Right cardiac atrium (tissue), 5 donors: ENCODE results near the gene FGFR2. TPM values are rescaled to one million over a fixed set of nuclear protein-coding genes. Genes with fewer than 3 reads are reported as not detected.

Source experiments
- ATAC-seq, 2 donors: fragments of 200-7000 bp; cut with Tn5 transposase; one replicate each; pipeline versions ENCODE4 v1.8.0 to v1.9.1; 2020; ENCODE audit warnings: moderate library complexity in 2 of 2, mild to moderate bottlenecking in 1 of 2
- DNase-seq, 3 donors: peaks; one replicate each; pipeline ENCODE4 v3.0.0-alpha.2; 2020
- H3K27ac ChIP-seq: one replicate; pipeline ENCODE4 v1.5.1; 2013; ENCODE audit warnings: mild to moderate bottlenecking, low read length, control low read depth, moderate library complexity
- H3K27me3 ChIP-seq: one replicate; pipeline ENCODE4 v1.6.1; 2013; ENCODE audit not compliant: control insufficient read depth, insufficient read depth
- H3K4me1 ChIP-seq: one replicate; pipeline ENCODE4 v1.6.1; 2013; ENCODE audit warnings: low read length; ENCODE audit not compliant: control insufficient read depth, insufficient read depth
- H3K4me3 ChIP-seq: one replicate; pipeline ENCODE4 v1.5.1; 2013; ENCODE audit warnings: low read length, control low read depth
- H3K9me3 ChIP-seq: one replicate; pipeline ENCODE4 v1.6.1; 2013; ENCODE audit warnings: low read length; ENCODE audit not compliant: control insufficient read depth
- WGBS: extraction: QIAGEN DNeasy Blood & Tissue Kit; methylation state at CpG from one replicate; pipeline ENCODE4 v1.1.7; 2013; 5-methylcytosine and 5-hydroxymethylcytosine counted together
- intact Hi-C, 4 donors: fragments of 100-400 bp; cut with DNase I; formaldehyde crosslinking; loops; one replicate each; pipeline versions ENCODE4 v1.11.0 to v1.14.0; 2022 to 2023
- polyA plus RNA-seq: library from polyadenylated mRNA; stranded (reverse); fragments of 200-250 nt; gene quantifications from one replicate; pipeline ENCODE4 v1.2.3, GENCODE V29; 2013
- total RNA-seq, 4 donors: library from RNA; stranded (reverse); fragmentation: NEBNext Ultra II Directional; extraction: Animal tissue kit (Norgen Biotek cat#: 25700); gene quantifications; one replicate each; pipeline ENCODE4 v1.2.1, GENCODE V29; 2021
- donor health status: healthy with polysubstance abuse.
- donor health status: DM: no; HTN: yes; CAD: no.
- donor health status: DM: no; HTN: no; CAD: no.
- donor health status: DM: no; HTN: yes; CAD: no; lungs with severe emphysema.
- donor health status: DM: yes; HTN: yes; CAD: no.

The FGFR2 gene
- total and polyA plus RNA-seq, 5 donors: 4.0 to 20.4 (median 5.8) TPM

DNA sequence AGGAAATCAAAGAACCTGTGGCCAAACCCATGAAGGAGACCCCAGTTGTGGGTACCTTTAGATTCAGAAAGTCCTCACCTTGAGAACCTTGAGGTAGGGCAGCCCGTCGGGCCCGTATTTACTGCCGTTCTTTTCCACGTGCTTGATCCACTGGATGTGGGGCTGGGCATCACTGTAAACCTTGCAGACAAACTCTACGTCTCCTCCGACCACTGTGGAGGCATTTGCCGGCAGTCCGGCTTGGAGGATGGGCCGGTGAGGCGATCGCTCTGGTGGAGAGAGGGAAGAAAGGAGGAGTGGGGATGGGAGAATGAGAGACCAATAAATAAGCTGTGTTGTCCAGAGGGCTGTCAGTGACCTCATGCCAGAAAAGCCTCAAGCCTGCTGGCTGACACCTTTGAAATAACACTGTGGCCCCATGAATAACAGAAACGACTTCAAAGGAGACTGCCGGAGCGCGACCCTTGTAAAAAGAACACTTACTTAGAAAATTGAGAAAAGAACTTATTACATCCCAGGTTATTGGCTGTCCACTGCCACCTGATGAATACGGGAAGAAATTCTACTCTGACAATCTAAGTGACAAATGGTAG, 78.2 kb downstream of the FGFR2 start:
- DNase-seq (no peak), ATAC-seq (no peak)
- whole genome bisulfite sequencing: 80% methylated on average over 17 of the region's 17 CpGs
- Histone ChIP-seq H3K27ac (no peak overlapping the region), H3K27me3 (no peaks in the 10 kb centered on the region), H3K4me1 (no peaks in the 10 kb centered on the region), H3K9me3 (no peaks in the 10 kb centered on the region), H3K4me3 (no peak overlapping the region)
- intact Hi-C loops: no loop called here

DNA sequence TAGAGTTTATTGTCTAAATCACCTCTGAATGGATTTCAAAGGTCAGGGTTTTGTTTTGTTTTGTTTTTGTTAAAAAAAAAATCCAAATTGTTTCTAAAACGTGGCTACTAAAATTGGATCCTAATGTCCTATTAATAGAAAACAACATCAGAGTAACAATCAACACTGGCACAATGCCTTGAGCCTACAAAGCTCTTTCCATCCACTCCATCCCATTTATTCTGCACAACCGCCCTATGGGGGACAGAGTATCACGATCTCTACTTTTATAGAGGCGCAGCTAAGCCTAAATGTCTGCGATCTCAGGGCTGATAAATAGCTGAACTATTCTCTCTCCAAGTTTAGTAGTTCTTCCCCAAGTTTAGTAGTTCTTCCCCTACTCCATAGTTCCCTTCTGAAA, 78.8 kb downstream of the FGFR2 start:
- Histone ChIP-seq H3K4me1 (no peaks in the 10 kb centered on the region), H3K27me3 (no peaks in the 10 kb centered on the region), H3K9me3 (no peaks in the 10 kb centered on the region), H3K27ac (no peak overlapping the region), H3K4me3 (no peak overlapping the region)
- DNase-seq: no peak
- intact Hi-C loops: no loop called here
- WGBS: 60% methylated on average over 5 of the region's 5 CpGs
- no peak for ATAC-seq

DNA sequence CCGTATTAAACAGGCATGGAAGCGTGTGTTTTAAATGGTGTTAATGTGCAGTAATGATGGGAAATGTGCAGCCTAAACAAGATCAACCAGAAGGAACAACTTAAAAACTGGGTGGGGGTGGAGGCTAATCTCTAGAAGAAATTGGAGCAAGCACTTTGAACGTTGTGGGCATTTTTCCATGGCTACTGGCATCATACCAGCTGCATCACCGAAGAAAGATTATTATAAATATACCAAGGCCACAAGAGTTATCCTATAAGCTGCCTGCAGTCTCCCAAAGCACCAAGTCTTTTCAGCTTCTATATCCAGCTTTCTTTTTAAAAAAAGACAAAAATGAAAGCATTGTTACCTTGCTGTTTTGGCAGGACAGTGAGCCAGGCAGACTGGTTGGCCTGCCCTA, 79.9 kb downstream of the FGFR2 start:
- 56% methylated on average over 4 of the region's 4 CpGs for WGBS
- intact Hi-C loops: no loop called here
- H3K9me3 ChIP-seq: no peaks in the 10 kb centered on the region
- no peak overlapping the region for H3K27ac ChIP-seq
- DNase-seq (no peak), ATAC-seq (no peak)
- no peak overlapping the region for H3K4me3 ChIP-seq
- H3K4me1 ChIP-seq: no peaks in the 10 kb centered on the region
- no peaks in the 10 kb centered on the region for H3K27me3 ChIP-seq

DNA sequence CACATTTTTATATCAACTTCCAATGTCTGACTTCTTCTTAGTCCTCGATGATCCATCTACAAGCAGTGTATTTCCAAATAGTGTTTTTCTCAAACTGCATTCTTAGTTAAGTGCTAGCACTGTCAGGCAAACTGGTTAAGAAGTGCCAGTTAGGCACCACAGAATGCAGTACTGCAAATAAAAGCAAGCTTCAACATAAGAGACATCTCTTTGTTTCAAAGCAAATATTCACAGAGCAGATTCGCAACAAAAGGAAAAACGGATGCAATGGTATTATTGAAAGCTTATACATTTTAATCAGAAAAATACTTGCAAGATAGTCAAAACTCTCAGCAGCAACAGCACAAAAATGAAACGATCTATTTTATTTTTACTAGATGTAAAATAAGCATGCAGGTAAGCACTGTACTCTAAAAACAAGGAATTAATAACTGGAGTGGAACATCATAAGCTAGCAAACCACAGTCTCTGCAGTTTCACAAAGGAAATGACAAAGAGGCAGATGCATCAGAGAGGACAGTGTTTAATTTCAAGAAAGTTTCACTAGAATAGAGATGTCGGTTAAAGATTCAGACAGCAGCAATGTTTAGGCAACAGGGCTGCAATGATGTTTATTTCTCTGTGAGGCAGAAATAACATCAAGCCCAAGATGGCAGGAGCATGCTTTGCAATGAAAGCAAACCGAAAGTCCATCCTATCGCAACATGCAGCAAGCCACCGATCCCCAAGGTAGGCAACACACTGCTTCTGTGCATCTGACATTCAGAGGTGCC, 82.0 kb downstream of the FGFR2 start:
- DNase-seq: no peak
- 83% methylated on average over 8 of the region's 8 CpGs for WGBS
- Histone ChIP-seq H3K27ac (no peak overlapping the region), H3K27me3 (no peaks in the 10 kb centered on the region), H3K4me3 (no peak overlapping the region), H3K9me3 (no peaks in the 10 kb centered on the region), H3K4me1 (no peaks in the 10 kb centered on the region)
- intact Hi-C loops: no loop called here
- ATAC-seq: no peak

DNA sequence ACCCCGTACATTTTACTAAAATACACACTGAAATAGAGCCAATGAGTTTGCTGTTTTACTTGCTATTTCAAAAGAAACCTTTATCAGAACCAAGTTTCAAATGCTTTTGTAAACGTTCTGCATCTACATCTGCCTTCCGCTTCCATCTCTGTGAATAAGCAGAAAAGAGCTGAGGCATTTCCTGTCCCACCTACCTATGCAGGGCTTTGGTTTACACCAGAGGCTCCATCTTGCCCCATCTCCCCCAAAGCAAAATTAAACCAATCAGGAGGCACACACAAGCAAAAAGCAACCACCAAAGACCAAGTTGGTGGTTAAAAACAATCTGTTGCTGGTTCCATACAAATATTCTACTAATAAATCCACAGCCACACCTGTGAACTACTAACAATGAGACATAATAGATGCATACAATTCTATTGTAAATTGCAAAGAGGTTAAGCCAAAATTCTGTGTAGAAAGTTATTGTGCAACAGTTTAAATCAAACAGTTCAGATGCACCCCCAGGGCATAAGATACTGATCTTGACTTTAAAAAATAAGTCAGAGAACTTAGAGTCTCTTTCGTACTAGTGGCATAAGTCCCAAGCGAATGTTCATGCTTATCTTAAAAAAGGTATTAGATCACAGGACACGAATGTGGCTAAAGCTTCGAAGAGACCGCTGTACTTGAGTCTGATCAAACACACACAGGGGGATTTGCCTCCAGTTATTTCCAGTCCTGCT, 83.9 kb downstream of the FGFR2 start:
- intact Hi-C loops: no loop called here
- ATAC-seq (no peak), DNase-seq (no peak)
- H3K4me1 ChIP-seq: no peaks in the 10 kb centered on the region
- H3K9me3 ChIP-seq: no peaks in the 10 kb centered on the region
- H3K27ac ChIP-seq: no peak overlapping the region
- H3K4me3 ChIP-seq: no peak overlapping the region
- H3K27me3 ChIP-seq: no peaks in the 10 kb centered on the region
- WGBS: 74% methylated on average over 8 of the region's 8 CpGs

DNA sequence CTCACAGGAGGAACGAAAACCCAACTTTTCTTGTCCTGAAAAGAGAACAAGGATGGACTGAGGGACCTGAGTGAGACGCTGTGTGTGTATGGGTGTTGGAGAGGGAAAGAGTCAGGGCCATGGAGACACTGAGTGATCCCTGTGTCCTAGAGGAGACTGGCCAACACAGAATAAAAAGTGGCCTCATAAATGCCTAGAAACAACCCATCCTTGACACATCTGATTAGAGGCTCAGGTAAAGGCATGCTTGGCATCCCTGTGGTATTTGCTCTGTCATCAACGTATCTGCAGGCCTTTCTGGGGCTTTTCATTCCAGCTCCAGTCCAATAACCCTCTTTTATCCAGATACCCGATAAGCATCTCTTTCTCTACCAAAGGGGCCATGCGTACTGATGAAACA, 86.3 kb downstream of the FGFR2 start:
- no peak overlapping the region for H3K27ac ChIP-seq
- H3K4me3 ChIP-seq: no peak overlapping the region
- ATAC-seq (no peak), DNase-seq (no peak)
- H3K27me3 ChIP-seq: no peaks in the 10 kb centered on the region
- no peaks in the 10 kb centered on the region for H3K9me3 ChIP-seq
- intact Hi-C loops: no loop called here
- 86% methylated on average over 5 of the region's 5 CpGs for whole genome bisulfite sequencing
- no peaks in the 10 kb centered on the region for H3K4me1 ChIP-seq

DNA sequence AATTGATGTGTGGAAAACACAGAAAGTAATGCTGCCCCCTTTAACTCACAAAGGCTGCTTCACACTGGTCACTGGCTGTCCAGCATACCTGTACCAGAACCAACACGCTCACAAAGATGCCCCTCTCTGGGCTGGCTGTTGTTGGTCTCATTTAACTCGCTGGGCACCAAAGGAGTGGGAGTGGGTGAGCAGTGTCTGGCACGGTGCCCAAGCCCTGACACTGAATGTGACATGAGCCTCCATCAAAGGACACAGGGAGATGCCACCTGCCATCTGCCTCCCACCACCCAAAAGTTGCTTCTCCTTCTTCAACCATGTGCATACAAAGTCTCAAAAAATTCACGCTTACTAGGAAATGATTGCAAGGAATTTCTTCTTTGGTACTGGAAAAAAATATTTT, 86.8 kb downstream of the FGFR2 start:
- no peak overlapping the region for H3K4me3 ChIP-seq
- ATAC-seq (no peak), DNase-seq (no peak)
- intact Hi-C loops: no loop called here
- 87% methylated on average over 4 of the region's 4 CpGs for WGBS
- no peak overlapping the region for H3K27ac ChIP-seq
- H3K4me1 ChIP-seq: no peaks in the 10 kb centered on the region
- no peaks in the 10 kb centered on the region for H3K9me3 ChIP-seq
- no peaks in the 10 kb centered on the region for H3K27me3 ChIP-seq

DNA sequence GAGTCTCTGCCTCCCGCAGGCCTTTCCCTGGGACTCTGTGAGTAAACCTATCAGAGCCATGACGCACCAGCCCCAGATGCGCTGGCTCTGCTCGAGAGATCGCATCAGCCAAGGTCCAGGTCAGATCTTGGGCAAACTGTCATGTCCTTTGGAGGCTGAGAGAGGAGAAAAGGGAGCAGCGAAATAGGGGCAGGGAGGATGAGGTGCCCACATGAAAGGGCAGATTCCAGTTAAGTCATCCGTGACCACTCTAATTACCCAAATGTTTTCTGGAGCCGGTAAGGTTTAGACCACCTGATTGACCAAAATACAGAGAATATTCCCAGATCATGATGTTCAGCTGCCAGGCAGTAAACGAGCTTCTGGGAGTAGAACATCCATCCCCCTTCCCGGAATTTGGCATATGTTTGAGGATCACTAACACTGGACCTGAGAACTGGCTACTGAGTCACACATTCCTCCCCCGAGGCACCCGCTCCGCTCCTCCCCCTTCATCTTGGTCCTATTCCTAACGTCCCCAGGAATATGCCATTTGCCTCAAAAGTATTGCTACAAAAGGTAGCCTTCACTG, 88.0 kb downstream of the FGFR2 start:
- H3K4me1 ChIP-seq: no peaks in the 10 kb centered on the region
- DNase-seq (no peak), ATAC-seq (no peak)
- WGBS: 88% methylated on average over 14 of the region's 14 CpGs
- no peak overlapping the region for H3K27ac ChIP-seq
- no peak overlapping the region for H3K4me3 ChIP-seq
- intact Hi-C loops: no loop called here
- no peaks in the 10 kb centered on the region for H3K9me3 ChIP-seq
- no peaks in the 10 kb centered on the region for H3K27me3 ChIP-seq

DNA sequence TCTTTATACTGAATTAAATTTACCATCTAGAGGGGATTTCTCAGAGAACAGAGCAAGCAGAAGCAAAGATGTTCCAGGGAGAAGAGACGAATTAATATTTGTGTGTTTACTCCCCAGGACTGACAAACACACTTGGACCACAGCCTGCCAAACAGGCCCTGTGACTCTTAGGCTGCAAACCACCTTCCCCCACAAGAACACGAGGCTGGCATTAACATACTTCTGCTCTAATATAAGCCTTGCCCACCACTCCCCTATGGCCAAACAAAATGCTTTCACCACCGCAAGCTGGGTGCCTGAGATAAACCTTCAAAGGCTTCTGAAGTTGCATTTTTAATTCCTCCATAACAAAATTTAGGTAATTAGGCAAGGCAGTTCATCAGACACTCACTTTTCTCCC, 88.4 kb downstream of the FGFR2 start:
- H3K27ac ChIP-seq: no peak overlapping the region
- DNase-seq (no peak), ATAC-seq (no peak)
- no peak overlapping the region for H3K4me3 ChIP-seq
- WGBS: 86% methylated on average over 3 of the region's 3 CpGs
- no peaks in the 10 kb centered on the region for H3K27me3 ChIP-seq
- no peaks in the 10 kb centered on the region for H3K4me1 ChIP-seq
- no peaks in the 10 kb centered on the region for H3K9me3 ChIP-seq
- intact Hi-C loops: no loop called here

DNA sequence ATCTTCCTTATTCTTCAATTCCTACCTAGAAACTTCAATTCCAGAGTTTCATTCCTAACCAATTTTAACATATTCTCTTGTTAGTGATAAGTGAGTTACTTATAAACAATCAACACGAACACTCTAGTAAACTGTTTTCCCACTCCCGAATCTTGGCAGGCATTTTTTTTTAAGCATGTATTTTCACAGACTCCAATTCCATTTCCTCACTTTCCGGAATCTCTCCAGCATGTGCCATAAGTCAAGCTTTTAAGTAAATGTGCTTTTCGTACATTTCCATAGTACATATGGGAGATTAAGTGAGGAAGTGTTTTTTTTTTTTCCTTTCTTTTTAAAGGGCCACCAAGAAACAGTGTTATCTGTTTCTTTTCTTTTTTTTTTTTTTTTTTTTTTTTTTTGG, 89.1 kb downstream of the FGFR2 start:
- no peak overlapping the region for H3K27ac ChIP-seq
- 36% methylated on average over 4 of the region's 4 CpGs for WGBS
- H3K9me3 ChIP-seq: no peaks in the 10 kb centered on the region
- no peaks in the 10 kb centered on the region for H3K27me3 ChIP-seq
- no peak for DNase-seq
- no peak overlapping the region for H3K4me3 ChIP-seq
- ATAC-seq: no peak
- intact Hi-C loops: no loop called here
- no peaks in the 10 kb centered on the region for H3K4me1 ChIP-seq

DNA sequence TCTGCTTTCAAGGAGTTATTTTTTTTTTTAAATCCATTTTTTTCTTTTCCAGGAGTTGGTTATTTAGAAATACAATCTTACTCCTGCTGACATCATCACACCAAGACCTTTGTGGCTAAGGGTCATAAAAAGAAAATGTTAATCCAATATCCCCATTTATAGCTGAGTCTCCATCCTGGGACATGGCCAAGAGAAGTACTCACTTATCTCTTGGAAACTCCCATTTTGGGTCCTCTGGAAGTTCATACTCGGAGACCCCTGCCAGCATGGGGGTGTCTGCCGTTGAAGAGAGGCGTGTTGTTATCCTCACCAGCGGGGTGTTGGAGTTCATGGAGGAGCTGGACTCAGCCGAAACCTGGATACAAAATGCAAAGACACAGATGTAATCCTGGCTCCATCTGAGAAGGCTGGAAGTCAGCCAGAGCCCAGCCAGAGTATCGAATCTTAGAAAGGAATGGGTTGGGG, 94.6 kb downstream of the FGFR2 start:
- 32% methylated on average over 6 of the region's 6 CpGs for WGBS
- intact Hi-C loops: no loop called here

More for the DNA sequence above, 94.6 kb downstream of the FGFR2 start:
- Histone ChIP-seq H3K4me3 (no peak overlapping the region), H3K4me1 (no peaks in the 10 kb centered on the region), H3K27me3 (no peaks in the 10 kb centered on the region), H3K9me3 (no peaks in the 10 kb centered on the region), H3K27ac (no peak overlapping the region)
- ATAC-seq: no peak
- DNase-seq: no peak
